Stimulated activated CD4-positive, alpha-beta T cell treated with anti-CD3 and anti-CD28 coated beads, TNF-alpha, amount 100 ng/mL, for 1 hour (primary cell): ENCODE measurements around the gene AP2M1.
A peak's percentile ranks its signal among the peaks of the same experiment; 100 is the strongest.
"Not testable (repeated sequence)": the region's sequence is repeated elsewhere in the genome, so short reads cannot be mapped to it uniquely, and the experiment has no call there.

Experiments used
- DNase-seq, 3 donors: peaks; one replicate each; pipeline ENCODE4 v3.0.0-alpha.2; 2020; ENCODE audit warnings: low read depth in 3 of 3, low spot score in 1 of 3

AP2M1 gene

GRCh38 chr3:184174646-184175492 is at the start of gene AP2M1:
Gene AP2M1, plus strand, starts transcription at chr3:184174855. Its CDS starts 2,139 bp downstream, at chr3:184176994.
- DNase-seq: peak; percentile 95 to 96 (median 96)

DNA sequence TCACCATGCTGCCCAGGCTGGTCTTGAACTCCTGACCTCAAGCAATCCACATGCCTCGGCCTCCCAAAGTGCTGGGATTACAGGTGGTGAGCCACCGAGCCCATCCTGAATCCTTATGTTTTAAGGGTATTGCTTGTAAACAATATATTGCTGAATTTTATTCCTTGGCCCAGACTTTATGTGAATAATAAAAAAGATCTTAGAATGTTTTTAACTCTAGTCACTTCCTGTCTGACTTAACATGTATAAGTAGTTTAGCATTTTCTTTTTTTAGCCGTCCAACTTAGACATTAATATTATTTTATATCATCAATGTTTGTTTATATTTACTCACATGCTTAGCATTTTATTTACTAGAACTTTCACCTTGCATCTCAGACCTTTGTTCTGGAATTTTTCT is 48.6 kb upstream of the AP2M1 start:
- DNase-seq: no peak

- no peak for DNase-seq
Measured at GRCh38 chr3:184129012-184129411, 45.6 kb upstream of the AP2M1 start.

DNA sequence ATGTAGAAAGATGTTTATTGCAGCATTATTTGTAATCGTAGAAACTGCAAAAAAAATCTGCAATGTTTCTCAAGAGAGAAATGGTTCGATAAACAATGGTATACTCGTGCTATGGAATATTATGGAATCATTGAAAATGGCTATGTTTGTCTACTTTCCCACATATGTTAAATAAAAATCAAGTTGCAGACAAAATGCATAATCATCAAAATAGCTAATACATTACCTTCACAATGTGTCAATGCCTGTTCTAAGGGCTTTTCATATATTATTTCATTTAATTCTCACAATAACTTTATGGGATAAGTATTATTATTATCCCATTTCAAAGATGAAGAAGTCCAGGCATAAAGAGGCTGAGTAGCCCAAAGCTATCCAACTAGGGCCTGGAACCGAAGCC is 41.7 kb upstream of the AP2M1 start:
- no peak for DNase-seq

DNA sequence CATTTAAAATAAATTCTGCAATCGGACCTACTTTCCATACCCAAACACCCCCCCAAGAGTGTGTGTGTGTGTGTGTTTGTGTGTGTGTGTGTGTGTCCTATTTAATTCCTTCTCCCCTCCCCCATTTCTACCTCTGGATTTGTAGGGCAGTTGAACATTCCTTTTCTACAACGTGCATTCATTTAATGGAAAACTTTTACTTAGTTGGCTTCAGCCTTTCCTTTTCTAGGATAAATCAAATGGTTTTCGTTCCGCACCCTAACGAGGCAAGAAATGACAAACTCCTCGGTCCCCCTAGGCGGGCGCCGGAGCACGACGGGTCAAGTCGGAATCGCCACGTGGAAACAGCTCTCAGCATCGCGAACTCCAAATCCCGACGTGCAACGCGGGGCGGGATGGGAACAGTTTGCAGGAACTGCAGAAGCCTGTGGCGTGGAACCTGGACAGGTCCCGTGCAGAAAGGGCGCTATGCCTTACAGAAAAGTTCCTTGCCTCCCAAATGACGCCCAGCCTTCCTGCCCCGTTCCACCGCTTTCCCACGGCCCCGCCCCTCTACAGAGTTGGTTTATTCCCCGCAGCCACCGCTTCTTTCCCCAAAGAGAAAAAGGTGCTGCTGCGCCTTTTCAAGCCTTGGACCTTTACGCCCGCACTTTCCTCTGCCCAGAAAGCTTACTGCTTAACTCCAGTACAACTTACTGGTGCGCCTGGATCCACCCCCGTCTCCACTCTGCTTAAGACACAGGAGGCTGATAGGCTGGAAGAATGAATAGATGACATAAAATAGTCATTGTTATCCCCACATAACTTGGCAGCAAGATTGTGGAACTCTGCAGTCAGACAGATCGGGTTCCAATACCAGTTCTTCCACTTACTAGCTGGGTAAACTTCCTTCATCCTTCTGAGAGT is 40.6 kb upstream of the AP2M1 start:
- peak in 1 of 3 donors; percentile 52 for DNase-seq

DNA sequence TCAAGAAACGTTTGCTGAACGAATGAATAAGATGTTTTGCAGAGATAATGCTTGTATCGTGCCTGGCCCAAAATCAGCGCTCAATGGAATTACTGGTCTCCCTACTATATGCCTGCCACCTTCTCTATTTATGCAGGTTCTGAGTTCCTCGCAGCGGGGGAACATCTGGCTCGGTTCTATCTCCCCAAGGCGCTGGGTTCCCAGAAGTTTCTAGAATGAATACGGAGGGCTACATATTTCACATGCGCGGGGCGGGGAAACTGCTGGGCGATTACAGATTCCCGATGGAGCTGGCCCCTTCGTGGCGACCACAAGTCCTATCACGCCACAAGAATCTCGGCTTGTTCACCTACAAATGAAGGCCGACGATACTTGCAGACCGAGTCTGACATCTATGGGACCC is 39.9 kb upstream of the AP2M1 start:
- no peak for DNase-seq

DNA sequence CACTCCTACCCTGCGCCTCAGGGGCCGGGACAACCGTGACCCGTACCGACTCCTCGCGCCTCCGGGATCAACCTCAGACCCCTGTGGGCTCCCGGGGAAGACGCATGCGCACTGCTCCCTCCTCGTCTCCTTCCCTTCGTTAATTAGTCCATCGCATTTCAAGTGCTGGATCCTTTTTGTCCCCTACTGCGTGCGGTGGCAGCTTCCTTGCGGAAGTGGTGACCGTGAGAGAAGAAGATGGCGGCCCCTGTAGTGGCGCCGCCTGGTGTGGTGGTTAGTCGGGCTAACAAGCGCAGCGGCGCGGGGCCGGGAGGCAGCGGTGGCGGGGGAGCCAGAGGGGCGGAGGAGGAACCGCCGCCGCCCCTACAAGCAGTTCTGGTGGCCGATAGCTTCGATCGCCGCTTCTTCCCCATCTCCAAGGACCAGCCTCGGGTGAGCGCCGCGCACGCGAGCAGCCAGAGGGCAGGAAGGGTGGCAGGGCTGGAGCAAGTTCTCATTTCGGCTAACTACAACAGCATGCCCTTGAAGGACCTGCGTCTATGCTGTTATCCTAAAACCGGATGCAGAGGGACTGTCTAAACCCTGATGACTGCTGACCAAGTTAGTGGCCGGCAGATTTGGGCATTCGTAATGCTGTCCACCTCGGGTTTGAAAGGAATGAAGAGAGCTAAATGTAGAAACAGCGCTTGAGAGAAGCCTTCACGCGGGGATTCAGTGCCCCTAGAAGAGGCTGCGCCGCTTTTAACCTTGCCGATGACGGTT is 39.3 kb upstream of the AP2M1 start, which contains the start of gene EIF2B5:
Gene EIF2B5, plus strand, starts transcription at position 210 of the 762 bp plus-strand sequence. Its CDS starts 28 bp downstream, at position 238.
- DNase-seq: peak; percentile 65 to 73 (median 71)

DNA sequence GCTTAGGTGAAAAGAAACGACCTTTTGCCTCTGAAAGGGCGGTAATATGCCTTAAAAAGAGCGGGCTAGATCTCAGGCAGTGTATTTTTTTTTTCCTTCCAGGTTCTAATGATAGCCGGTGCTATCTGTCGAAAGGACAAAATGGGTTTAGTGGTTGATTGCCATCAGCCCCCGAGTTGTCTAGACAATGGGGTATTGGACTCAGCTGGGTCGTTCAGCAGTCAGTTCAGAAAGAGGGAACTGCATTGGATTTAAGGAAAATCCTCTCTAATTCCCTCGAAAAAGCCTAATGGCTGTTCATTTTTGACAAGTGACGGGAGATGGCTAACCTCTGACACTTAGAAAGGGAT is 38.8 kb upstream of the AP2M1 start:
- DNase-seq: no peak

DNA sequence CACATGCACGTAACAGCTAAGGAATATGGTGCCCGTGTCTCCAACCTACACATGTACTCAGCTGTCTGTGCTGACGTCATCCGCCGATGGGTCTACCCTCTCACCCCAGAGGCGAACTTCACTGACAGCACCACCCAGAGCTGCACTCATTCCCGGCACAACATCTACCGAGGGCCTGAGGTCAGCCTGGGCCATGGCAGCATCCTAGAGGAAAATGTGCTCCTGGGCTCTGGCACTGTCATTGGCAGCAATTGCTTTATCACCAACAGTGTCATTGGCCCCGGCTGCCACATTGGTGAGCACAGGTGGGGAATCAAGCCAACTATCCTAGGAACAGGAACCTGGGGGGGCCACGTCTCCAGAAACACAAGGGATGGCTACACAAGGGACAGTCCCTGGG is 34.2 kb upstream of the AP2M1 start:
- DNase-seq: no peak

- DNase-seq: no peak
Measured at GRCh38 chr3:184142199-184142598, 32.5 kb upstream of the AP2M1 start.

GRCh38 chr3:184143327-184143726 is 31.3 kb upstream of the AP2M1 start:
- DNase-seq: no peak

- DNase-seq: no peak
Measured at GRCh38 chr3:184144505-184144904, 30.1 kb upstream of the AP2M1 start.

GRCh38 chr3:184145111-184145524 is 29.5 kb upstream of the AP2M1 start:
- DNase-seq: no peak

DNA sequence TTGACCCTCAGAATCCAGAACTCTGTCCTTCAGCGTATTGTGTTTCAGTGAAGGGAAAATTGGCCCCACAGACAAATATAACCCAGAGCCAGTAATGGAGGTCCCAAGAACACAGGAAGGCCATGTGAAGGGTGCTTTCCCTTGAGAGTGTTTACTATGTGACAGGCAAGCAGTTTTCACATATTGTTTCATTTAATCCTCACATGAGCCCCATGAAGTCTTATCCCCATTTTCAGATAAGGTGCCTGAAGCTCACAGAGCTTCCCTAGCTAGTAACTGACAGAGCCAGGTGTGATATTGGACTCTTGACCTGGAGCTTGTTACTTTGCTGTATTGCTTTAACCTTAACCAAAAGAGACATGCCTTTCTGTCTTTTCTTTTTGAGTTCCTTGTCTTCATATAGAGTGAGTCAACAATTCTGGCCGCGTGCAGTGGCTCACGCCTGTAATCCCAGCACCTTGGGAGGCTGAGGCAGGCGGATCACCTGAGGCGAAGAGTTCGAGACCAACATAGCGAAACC is 28.8 kb upstream of the AP2M1 start:
- no peak for DNase-seq

GRCh38 chr3:184148076-184148475 is 26.6 kb upstream of the AP2M1 start:
- no peak for DNase-seq

- no peak for DNase-seq
Measured at GRCh38 chr3:184149123-184149522, 25.5 kb upstream of the AP2M1 start.

GRCh38 chr3:184149770-184150169 is 24.9 kb upstream of the AP2M1 start:
- DNase-seq: not testable (repeated sequence)

GRCh38 chr3:184154885-184155643 is 19.6 kb upstream of the AP2M1 start, which contains the start of gene DVL3:
Gene DVL3, plus strand, starts transcription at chr3:184155377. Its CDS starts 259 bp downstream, at chr3:184155636.
- DNase-seq: peak in 1 of 3 donors; percentile 19

GRCh38 chr3:184155644-184156521 is 18.8 kb upstream of the AP2M1 start:
- peak in 1 of 3 donors; percentile 27 for DNase-seq
